Mesenteric fat pad (tissue), 1 donor: ENCODE measurements around the gene ZNF365. TPM values are rescaled to one million over a fixed set of nuclear protein-coding genes. Genes with fewer than 3 reads are reported as not detected.

Experiments
- DNase-seq: peaks from one replicate; pipeline ENCODE4 v3.0.0-alpha.2; 2020; ENCODE audit warnings: low spot score
- total RNA-seq: library from RNA; stranded (reverse); fragmentation: NEBNext Ultra II Directional; extraction: Animal tissue kit (Norgen Biotek cat#: 25700); gene quantifications from one replicate; pipeline ENCODE4 v1.2.1, GENCODE V29; 2021
- donor health status: DM: yes; HTN: yes; CAD: no.

Gene ZNF365
- total RNA-seq, 1 donor from 2014 or later, result not detected

DNA sequence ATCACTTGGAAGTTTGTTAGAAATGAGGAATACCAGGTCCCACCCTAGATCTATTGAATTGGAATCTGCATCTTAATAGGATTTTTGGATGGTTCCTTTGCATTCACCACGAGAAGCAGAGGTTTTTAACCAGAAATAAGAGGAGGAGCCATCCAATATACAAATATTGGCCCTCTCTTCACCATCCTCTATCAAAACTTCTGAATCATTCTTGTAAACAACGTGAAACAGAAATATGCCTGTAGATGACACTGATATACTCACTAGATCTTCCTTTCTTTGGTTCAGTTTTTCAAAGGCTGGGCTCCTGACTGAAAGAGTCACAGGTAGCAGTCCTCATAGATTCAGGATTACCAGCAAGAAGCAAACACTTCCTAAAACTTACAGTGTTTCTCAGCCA, 39.5 kb downstream of the ZNF365 start:
- no peak for DNase-seq

DNA sequence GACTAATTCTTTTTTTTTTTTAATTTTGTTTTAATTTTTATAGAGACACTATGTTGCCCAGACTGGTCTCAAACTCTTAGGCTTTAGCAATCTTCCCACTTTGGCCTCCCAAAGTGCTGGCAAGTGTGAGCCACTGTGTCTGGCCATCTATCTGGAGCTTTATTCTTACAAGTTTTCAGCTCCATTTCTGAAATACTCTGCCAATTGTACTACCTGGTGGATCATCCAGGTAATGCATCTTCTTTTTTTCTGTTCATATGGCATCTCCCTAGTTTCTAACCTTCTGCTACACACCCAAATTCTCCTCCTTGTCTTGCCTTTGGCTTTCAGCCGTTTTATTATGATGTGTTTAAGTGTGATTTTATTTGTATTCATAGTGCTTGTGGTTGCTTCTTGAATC, 40.2 kb downstream of the ZNF365 start:
- no peak for DNase-seq

- DNase-seq, result no peak
Measured at GRCh38 chr10:62422068-62422590, 48.0 kb downstream of the ZNF365 start.

GRCh38 chr10:62424026-62424425, 49.9 kb downstream of the ZNF365 start:
- no peak for DNase-seq

GRCh38 chr10:62426086-62426485, 51.9 kb downstream of the ZNF365 start:
- no peak for DNase-seq

- DNase-seq, result no peak
Measured at GRCh38 chr10:62426600-62426999, 52.4 kb downstream of the ZNF365 start.

DNA sequence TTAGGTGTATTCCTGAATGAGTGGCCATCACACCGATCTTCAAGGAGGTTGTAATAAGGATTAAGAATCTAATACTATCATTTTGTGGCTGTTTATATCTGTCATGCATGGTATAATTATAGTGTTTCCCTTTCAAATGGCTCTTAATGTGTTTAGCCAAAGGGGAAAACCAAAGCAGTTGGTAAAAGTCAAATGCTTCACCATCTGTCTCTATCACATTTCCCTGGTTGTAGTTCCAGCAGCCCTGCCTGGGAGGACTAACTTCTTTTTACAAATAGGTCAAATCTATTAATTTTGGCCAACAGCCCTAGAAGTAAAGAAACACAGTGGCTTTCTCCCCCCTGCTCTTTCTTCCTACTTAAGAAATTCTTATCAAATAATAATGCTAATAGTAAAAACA, 56.7 kb downstream of the ZNF365 start:
- DNase-seq, result no peak

DNA sequence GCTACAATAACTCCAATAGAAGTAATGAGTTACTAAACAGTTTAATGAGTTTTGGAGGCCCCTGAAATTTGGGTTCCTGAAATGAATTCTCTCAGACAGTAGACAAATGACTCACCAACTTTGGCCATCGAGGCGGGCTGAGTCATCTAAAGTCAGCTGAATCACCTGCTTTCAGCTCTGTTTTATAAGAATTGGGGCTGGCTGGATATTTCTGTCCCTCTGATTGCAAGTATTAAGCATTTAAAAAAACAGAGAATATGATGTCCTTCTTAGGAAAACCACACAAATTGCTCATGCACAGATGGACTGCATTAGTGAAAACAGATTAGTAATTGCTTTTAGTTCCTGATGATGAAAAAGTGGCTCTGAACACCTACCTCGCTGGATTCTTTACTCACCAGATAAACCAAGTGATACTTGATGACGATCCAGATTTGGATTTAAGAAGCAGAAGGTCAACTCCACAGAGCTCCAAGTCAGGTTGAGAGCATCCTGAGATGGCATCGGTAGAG, 59.1 kb downstream of the ZNF365 start:
- DNase-seq, result no peak

GRCh38 chr10:62433901-62434300, 59.7 kb downstream of the ZNF365 start:
- DNase-seq, result no peak

GRCh38 chr10:62437696-62438095, 63.5 kb downstream of the ZNF365 start:
- DNase-seq, result no peak

DNA sequence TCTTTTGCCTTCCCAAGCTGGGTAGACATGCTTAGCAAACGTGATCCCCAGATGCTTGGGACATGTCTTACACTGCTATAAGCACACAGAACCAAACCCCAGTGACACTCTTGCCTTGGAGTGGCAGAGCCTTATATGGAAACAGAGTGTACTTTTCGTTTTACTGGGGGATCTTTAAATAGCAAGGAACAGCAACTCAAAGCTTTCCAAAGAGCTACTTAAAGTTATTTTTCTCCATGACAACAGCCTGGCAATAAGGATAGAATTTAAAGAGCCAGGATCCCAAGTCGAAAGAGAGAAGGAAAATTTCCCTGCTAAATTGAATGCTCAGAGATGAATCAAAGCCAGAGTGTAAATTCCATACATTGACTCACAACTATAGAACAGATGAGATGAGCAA, 67.8 kb downstream of the ZNF365 start:
- DNase-seq, result no peak

GRCh38 chr10:62442894-62443669, 68.9 kb downstream of the ZNF365 start:
- DNase-seq, result no peak

- no peak for DNase-seq
Measured at GRCh38 chr10:62443866-62444265, 69.7 kb downstream of the ZNF365 start.

- DNase-seq, result no peak
Measured at GRCh38 chr10:62446627-62447026, 72.5 kb downstream of the ZNF365 start.

DNA sequence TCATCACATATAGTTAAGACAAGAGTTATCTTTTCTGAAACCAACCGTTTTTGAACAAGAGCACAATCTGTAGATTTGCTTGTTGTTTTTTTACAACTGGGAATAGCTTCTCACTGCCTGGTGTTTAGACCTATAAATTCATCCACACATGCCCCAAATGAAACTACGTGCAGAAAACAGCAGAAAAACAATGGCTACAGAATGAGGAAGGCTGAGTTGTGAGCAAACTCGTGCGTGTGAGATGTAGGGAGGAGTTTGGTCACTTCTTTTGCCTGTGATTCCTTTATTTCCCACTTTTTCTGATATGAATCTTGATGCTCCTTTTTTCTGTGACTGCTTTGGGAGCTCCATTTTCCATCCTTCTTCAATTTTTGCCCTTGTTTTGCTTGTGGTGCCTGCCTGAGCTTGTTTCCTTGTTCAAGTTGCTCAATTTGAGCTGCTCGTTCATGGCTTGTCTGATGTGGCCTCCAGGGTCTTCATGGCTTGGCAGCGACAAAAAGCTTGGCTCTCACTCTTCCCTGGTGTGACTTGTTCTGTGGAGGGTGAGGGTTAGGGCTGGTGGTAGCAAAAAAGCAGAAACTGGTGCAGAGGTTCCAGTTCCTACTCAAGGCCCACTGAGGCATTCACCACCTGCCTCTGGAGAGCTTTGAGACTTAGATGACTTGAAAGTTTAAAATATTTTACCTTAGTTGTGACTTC, 76.9 kb downstream of the ZNF365 start:
- DNase-seq, result no peak

DNA sequence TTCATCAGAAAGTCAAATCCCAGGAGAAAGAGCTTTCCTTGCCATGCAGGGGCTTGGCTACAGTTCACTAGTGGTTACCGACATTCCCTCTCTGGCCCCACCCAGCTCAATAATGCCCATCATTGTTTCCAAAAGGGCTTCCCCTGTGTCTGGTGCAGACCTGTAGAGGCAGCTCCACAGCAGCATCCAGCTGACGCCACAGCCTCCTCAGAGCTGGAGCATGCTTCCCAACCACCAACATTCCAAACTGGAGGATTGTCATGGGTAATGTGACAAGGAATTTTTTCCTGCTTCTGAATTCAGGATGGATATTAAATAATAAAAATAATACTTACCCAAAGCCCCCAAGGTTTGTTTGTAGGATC, 77.4 kb downstream of the ZNF365 start:
- no peak for DNase-seq

Other genes starting within 250 kb of the ZNF365 start
- 0.06 TPM for gene RTKN2, start 105.5 kb upstream of the ZNF365 start, total RNA-seq